ENCODE results near the gene CSTPP1.
"Not testable (repeated sequence)": the region's sequence is repeated elsewhere in the genome, so short reads cannot be mapped to it uniquely, and the experiment has no call there.

DNA sequence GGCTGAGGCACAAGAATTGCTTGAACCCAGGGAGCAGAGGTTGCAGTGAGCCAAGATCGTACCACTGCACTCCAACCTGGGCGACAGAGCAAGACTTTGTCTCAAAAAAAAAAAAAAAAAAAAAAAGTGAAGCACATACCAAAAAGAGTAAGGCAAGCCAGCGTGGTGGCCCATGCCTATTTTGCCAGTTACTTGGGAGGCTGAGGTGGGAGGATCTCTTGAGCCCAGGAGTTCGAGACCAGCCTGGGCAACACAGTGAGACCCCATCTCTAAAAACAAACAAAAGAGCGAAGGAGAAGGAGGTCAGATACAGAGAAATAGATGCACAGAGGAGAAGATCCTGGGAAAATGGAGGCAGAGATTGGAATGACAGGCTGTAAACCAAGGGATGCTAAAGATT is 270.0 kb downstream of the CSTPP1 start:
- TF ChIP-seq, protein P1, sequence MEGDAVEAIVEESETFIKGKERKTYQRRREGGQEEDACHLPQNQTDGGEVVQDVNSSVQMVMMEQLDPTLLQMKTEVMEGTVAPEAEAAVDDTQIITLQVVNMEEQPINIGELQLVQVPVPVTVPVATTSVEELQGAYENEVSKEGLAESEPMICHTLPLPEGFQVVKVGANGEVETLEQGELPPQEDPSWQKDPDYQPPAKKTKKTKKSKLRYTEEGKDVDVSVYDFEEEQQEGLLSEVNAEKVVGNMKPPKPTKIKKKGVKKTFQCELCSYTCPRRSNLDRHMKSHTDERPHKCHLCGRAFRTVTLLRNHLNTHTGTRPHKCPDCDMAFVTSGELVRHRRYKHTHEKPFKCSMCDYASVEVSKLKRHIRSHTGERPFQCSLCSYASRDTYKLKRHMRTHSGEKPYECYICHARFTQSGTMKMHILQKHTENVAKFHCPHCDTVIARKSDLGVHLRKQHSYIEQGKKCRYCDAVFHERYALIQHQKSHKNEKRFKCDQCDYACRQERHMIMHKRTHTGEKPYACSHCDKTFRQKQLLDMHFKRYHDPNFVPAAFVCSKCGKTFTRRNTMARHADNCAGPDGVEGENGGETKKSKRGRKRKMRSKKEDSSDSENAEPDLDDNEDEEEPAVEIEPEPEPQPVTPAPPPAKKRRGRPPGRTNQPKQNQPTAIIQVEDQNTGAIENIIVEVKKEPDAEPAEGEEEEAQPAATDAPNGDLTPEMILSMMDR (optimal IDR thresholded peaks at IDR 0.05 in 1 of 3, IDR thresholded peaks at IDR 0.05 in 1 of 3, conservative IDR thresholded peaks at IDR 0.05 in 1 of 3; ENCODE audit: extremely low read depth in 1 of 3, insufficient read depth in 2 of 3, low read length in 3 of 3): not testable (repeated sequence)
- not testable (repeated sequence) for TF ChIP-seq EZH2 (IDR thresholded peaks at IDR 0.05; ENCODE audit: low read length)
